ENCODE measurements around the gene MARK1. TPM values are rescaled to one million over a fixed set of nuclear protein-coding genes. Genes with fewer than 3 reads are reported as not detected.

MARK1 gene
- total and polyA plus RNA-seq, 2 experiments from 2014 or later = 11.1 to 13.6 TPM

DNA sequence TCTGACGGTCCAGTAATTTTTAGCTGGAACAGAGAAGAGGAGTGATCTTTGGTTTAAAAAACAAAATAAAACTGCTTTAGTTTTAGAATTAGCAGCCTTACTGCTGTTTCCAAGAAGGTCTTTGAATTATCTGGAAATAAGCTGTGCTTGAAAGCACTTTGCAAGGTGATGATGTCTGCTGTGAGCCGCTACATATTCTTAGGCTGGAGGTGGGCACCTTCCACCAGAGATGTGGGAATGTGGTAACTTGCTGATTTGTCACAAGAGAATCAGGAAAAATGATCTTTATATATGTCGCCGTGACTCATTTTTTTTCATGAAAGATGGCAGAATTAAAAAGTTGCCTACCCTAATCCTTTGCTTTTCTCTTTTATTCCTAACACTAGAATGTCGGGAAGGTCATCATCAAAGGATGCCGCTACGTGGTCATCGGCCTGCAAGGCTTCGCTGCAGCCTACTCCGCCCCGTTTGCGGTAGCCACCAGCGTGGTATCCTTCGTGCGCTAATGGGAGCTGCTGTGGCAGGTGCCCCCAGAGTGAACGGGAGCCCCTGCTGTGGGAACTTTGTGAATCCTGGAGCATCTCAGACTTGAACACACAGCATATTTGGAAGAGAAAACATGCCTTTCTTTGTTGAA lies 168.4 kb downstream of the MARK1 start:
- H3F3A ChIP-seq (replicated peaks; ENCODE audit: low read depth) = no peaks in the 10 kb centered on the region
- H3K4me1 Mint-ChIP-seq = peaks cover 11% of the 10 kb centered on the region

More for the DNA sequence above, 168.4 kb downstream of the MARK1 start:
- Histone ChIP-seq H3K4me2 (no peak overlapping the region), H3K36me3 (ENCODE audit: insufficient read depth) (no peaks in the 10 kb centered on the region), H3K4me1 (ENCODE audit: insufficient read depth) (0 out of 2 replicates have a peak, but pooled peaks cover 3% of the 10 kb centered on the region), H2AFZ (no peak overlapping the region), H3K9me2 (ENCODE audit: insufficient read depth) (peaks cover 11% of the 10 kb centered on the region; the same call in 1 of the 2 replicates), H3K27me3 (ENCODE audit: insufficient read depth) (peaks cover 16% of the 10 kb centered on the region), H3K4me3 (no peak overlapping the region), H4K20me1 (replicated peaks; ENCODE audit: insufficient read depth) (0 out of 2 replicates have a peak, but pooled peaks cover 3% of the 10 kb centered on the region), H3K27ac (ENCODE audit: low read depth) (no peak overlapping the region), H3K79me2 (replicated peaks; ENCODE audit: insufficient read depth) (no peaks in the 10 kb centered on the region)
- no peaks in the 10 kb centered on the region for H3K9me3 Mint-ChIP-seq
- H3K4me3 Mint-ChIP-seq = no peak overlapping the region
- no peak overlapping the region for H3K27ac Mint-ChIP-seq
- peaks cover 3% of the 10 kb centered on the region; the same call in 1 of the 3 replicates for H3K36me3 Mint-ChIP-seq (ENCODE audit: low read depth)
- peaks cover 6% of the 10 kb centered on the region for H3K27me3 Mint-ChIP-seq (ENCODE audit: insufficient read depth, low read depth, poor library complexity)
- TF ChIP-seq NANOG (IDR thresholded peaks at IDR 0.05; ENCODE audit: borderline replicate concordance) (no peak), ZNF114 (CRISPR knock-in tag; IDR thresholded peaks at IDR 0.05) (no peak), POLR2AphosphoS5 (IDR thresholded peaks at IDR 0.05; ENCODE audit: low read depth) (no peak), ZNF331 (CRISPR knock-in tag; IDR thresholded peaks at IDR 0.05; ENCODE audit: low read depth) (no peak), EZH2 (IDR thresholded peaks at IDR 0.05; ENCODE audit: low read depth, unreplicated experiment) (no peak), EZH2phosphoT487 (IDR thresholded peaks at IDR 0.05; ENCODE audit: unreplicated experiment) (no peak)
- TF ChIP-seq, protein P1, sequence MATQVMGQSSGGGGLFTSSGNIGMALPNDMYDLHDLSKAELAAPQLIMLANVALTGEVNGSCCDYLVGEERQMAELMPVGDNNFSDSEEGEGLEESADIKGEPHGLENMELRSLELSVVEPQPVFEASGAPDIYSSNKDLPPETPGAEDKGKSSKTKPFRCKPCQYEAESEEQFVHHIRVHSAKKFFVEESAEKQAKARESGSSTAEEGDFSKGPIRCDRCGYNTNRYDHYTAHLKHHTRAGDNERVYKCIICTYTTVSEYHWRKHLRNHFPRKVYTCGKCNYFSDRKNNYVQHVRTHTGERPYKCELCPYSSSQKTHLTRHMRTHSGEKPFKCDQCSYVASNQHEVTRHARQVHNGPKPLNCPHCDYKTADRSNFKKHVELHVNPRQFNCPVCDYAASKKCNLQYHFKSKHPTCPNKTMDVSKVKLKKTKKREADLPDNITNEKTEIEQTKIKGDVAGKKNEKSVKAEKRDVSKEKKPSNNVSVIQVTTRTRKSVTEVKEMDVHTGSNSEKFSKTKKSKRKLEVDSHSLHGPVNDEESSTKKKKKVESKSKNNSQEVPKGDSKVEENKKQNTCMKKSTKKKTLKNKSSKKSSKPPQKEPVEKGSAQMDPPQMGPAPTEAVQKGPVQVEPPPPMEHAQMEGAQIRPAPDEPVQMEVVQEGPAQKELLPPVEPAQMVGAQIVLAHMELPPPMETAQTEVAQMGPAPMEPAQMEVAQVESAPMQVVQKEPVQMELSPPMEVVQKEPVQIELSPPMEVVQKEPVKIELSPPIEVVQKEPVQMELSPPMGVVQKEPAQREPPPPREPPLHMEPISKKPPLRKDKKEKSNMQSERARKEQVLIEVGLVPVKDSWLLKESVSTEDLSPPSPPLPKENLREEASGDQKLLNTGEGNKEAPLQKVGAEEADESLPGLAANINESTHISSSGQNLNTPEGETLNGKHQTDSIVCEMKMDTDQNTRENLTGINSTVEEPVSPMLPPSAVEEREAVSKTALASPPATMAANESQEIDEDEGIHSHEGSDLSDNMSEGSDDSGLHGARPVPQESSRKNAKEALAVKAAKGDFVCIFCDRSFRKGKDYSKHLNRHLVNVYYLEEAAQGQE (IDR thresholded peaks at IDR 0.05; ENCODE audit: unreplicated experiment) = no peak
- TF ChIP-seq, protein P2, sequence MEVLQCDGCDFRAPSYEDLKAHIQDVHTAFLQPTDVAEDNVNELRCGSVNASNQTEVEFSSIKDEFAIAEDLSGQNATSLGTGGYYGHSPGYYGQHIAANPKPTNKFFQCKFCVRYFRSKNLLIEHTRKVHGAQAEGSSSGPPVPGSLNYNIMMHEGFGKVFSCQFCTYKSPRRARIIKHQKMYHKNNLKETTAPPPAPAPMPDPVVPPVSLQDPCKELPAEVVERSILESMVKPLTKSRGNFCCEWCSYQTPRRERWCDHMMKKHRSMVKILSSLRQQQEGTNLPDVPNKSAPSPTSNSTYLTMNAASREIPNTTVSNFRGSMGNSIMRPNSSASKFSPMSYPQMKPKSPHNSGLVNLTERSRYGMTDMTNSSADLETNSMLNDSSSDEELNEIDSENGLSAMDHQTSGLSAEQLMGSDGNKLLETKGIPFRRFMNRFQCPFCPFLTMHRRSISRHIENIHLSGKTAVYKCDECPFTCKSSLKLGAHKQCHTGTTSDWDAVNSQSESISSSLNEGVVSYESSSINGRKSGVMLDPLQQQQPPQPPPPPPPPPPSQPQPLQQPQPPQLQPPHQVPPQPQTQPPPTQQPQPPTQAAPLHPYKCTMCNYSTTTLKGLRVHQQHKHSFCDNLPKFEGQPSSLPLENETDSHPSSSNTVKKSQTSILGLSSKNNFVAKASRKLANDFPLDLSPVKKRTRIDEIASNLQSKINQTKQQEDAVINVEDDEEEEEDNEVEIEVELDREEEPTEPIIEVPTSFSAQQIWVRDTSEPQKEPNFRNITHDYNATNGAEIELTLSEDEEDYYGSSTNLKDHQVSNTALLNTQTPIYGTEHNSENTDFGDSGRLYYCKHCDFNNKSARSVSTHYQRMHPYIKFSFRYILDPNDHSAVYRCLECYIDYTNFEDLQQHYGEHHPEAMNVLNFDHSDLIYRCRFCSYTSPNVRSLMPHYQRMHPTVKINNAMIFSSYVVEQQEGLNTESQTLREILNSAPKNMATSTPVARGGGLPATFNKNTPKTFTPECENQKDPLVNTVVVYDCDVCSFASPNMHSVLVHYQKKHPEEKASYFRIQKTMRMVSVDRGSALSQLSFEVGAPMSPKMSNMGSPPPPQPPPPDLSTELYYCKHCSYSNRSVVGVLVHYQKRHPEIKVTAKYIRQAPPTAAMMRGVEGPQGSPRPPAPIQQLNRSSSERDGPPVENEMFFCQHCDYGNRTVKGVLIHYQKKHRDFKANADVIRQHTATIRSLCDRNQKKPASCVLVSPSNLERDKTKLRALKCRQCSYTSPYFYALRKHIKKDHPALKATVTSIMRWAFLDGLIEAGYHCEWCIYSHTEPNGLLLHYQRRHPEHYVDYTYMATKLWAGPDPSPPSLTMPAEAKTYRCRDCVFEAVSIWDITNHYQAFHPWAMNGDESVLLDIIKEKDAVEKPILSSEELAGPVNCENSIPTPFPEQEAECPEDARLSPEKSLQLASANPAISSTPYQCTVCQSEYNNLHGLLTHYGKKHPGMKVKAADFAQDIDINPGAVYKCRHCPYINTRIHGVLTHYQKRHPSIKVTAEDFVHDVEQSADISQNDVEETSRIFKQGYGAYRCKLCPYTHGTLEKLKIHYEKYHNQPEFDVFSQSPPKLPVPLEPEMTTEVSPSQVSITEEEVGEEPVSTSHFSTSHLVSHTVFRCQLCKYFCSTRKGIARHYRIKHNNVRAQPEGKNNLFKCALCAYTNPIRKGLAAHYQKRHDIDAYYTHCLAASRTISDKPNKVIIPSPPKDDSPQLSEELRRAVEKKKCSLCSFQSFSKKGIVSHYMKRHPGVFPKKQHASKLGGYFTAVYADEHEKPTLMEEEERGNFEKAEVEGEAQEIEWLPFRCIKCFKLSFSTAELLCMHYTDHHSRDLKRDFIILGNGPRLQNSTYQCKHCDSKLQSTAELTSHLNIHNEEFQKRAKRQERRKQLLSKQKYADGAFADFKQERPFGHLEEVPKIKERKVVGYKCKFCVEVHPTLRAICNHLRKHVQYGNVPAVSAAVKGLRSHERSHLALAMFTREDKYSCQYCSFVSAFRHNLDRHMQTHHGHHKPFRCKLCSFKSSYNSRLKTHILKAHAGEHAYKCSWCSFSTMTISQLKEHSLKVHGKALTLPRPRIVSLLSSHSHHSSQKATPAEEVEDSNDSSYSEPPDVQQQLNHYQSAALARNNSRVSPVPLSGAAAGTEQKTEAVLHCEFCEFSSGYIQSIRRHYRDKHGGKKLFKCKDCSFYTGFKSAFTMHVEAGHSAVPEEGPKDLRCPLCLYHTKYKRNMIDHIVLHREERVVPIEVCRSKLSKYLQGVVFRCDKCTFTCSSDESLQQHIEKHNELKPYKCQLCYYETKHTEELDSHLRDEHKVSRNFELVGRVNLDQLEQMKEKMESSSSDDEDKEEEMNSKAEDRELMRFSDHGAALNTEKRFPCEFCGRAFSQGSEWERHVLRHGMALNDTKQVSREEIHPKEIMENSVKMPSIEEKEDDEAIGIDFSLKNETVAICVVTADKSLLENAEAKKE (CRISPR knock-in tag; IDR thresholded peaks at IDR 0.05) = no peak
- TF ChIP-seq, protein P3, sequence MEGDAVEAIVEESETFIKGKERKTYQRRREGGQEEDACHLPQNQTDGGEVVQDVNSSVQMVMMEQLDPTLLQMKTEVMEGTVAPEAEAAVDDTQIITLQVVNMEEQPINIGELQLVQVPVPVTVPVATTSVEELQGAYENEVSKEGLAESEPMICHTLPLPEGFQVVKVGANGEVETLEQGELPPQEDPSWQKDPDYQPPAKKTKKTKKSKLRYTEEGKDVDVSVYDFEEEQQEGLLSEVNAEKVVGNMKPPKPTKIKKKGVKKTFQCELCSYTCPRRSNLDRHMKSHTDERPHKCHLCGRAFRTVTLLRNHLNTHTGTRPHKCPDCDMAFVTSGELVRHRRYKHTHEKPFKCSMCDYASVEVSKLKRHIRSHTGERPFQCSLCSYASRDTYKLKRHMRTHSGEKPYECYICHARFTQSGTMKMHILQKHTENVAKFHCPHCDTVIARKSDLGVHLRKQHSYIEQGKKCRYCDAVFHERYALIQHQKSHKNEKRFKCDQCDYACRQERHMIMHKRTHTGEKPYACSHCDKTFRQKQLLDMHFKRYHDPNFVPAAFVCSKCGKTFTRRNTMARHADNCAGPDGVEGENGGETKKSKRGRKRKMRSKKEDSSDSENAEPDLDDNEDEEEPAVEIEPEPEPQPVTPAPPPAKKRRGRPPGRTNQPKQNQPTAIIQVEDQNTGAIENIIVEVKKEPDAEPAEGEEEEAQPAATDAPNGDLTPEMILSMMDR (conservative IDR thresholded peaks at IDR 0.05; ENCODE audit: low read depth in 2 of 2) = no peak
- TF ChIP-seq, protein P4, sequence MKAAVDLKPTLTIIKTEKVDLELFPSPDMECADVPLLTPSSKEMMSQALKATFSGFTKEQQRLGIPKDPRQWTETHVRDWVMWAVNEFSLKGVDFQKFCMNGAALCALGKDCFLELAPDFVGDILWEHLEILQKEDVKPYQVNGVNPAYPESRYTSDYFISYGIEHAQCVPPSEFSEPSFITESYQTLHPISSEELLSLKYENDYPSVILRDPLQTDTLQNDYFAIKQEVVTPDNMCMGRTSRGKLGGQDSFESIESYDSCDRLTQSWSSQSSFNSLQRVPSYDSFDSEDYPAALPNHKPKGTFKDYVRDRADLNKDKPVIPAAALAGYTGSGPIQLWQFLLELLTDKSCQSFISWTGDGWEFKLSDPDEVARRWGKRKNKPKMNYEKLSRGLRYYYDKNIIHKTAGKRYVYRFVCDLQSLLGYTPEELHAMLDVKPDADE (IDR thresholded peaks at IDR 0.05) = no peak
- no peak for ATAC-seq
- no peak for DNase-seq (ENCODE audit: low spot score)
